WTC11 (cell line): ENCODE data around the gene ACVR1B. TPM values are rescaled to one million over a fixed set of nuclear protein-coding genes. Genes with fewer than 3 reads are reported as not detected.

Source experiments
- ATAC-seq: fragments of 200-7000 bp; cut with Tn5 transposase; 2 replicates; pipeline ENCODE4 v1.10.0; 2021; ENCODE audit warnings: mild to moderate bottlenecking, moderate library complexity
- CTCF ChIA-PET: fragments of 300-600 bp; sonication (Branson Sonifier 250); formaldehyde crosslinking; loops from one replicate; lab custom pipeline; 2021; ENCODE audit warnings: antibody characterized with exemption; lab: Charles Lee
- POLR2A ChIA-PET: fragments of 350-600 bp; sonication (Branson Sonifier 250); formaldehyde crosslinking; loops from one replicate; lab custom pipeline; 2021; ENCODE audit warnings: antibody characterized with exemption; lab: Charles Lee
- DNase-seq: peaks from one replicate; pipeline ENCODE4 v3.0.0; 2021; ENCODE audit warnings: low spot score
- H3K27ac Mint-ChIP-seq: 2 replicates; pipeline ENCODE4 v1.8.0; 2021; ENCODE audit warnings: mixed read lengths
- H3K27me3 Mint-ChIP-seq: 2 replicates; pipeline ENCODE4 v1.8.0; 2021; ENCODE audit warnings: low read depth, mild to moderate bottlenecking, moderate library complexity, mixed read lengths
- H3K36me3 Mint-ChIP-seq: 2 replicates; pipeline ENCODE4 v1.8.0; 2021; ENCODE audit warnings: mixed read lengths
- H3K4me1 Mint-ChIP-seq: 2 replicates; pipeline ENCODE4 v1.8.0; 2022; ENCODE audit warnings: mixed read lengths
- H3K4me3 Mint-ChIP-seq: 2 replicates; pipeline ENCODE4 v1.8.0; 2021; ENCODE audit warnings: mild to moderate bottlenecking, moderate library complexity, mixed read lengths
- H3K9me3 Mint-ChIP-seq: 2 replicates; pipeline ENCODE4 v1.8.0; 2021; ENCODE audit warnings: mixed read lengths
- ATF2 ChIP-seq: sonication (generic); formaldehyde crosslinking; IDR thresholded peaks from 2 replicates; pipeline ENCODE4 v1.8.1; 2022; ENCODE audit warnings: low read depth, missing genetic modification reagents, borderline replicate concordance
- ATF3 ChIP-seq: sonication (generic); formaldehyde crosslinking; conservative IDR thresholded peaks from 2 replicates; pipeline ENCODE4 v1.8.1; 2022; ENCODE audit warnings: mild to moderate bottlenecking, missing genetic modification reagents
- CDX4 ChIP-seq: fragments of 250-450 bp; sonication (Bioruptor Pico); IDR thresholded peaks from 2 replicates; pipeline ENCODE4 v1.9.0; 2021; ENCODE audit warnings: moderate library complexity, mild to moderate bottlenecking, inconsistent platforms, borderline replicate concordance
- CTCF ChIP-seq: fragments of 200-600 bp; IDR thresholded peaks from 2 replicates; pipeline ENCODE4 v1.8.0; 2022; ENCODE audit warnings: antibody characterized with exemption
- ELF4 ChIP-seq: sonication (generic); formaldehyde crosslinking; IDR thresholded peaks from 2 replicates; pipeline ENCODE4 v1.8.1; 2022; ENCODE audit warnings: low read depth, mild to moderate bottlenecking, moderate library complexity, missing genetic modification reagents
- ESRRA ChIP-seq: sonication (generic); formaldehyde crosslinking; IDR thresholded peaks from 2 replicates; pipeline ENCODE4 v1.8.1; 2022; ENCODE audit warnings: mild to moderate bottlenecking, missing genetic modification reagents, borderline replicate concordance
- FOXK1 ChIP-seq: sonication (generic); formaldehyde crosslinking; IDR thresholded peaks from 2 replicates; pipeline ENCODE4 v1.8.0; 2022; ENCODE audit warnings: mild to moderate bottlenecking, moderate library complexity, missing genetic modification reagents
- JUN ChIP-seq: sonication (generic); formaldehyde crosslinking; IDR thresholded peaks from 2 replicates; pipeline ENCODE4 v1.8.0; 2023; ENCODE audit warnings: mild to moderate bottlenecking, missing genetic modification reagents
- MAX ChIP-seq: sonication (generic); formaldehyde crosslinking; IDR thresholded peaks from 2 replicates; pipeline ENCODE4 v1.8.0; 2022; ENCODE audit warnings: mild to moderate bottlenecking, missing genetic modification reagents
- ZNF232 ChIP-seq: sonication (generic); formaldehyde crosslinking; IDR thresholded peaks from 2 replicates; pipeline ENCODE4 v1.8.0; 2022; ENCODE audit warnings: mild to moderate bottlenecking, missing genetic modification reagents
- ZNF512 ChIP-seq: sonication (generic); formaldehyde crosslinking; IDR thresholded peaks from 2 replicates; pipeline ENCODE4 v1.8.1; 2022; ENCODE audit warnings: missing genetic modification reagents, borderline replicate concordance
- ZNF532 ChIP-seq: fragments of 250-450 bp; sonication (Bioruptor Pico); IDR thresholded peaks from 2 replicates; pipeline ENCODE4 v1.9.0; 2021; ENCODE audit warnings: mild to moderate bottlenecking, borderline replicate concordance
- total RNA-seq: library from RNA; stranded (reverse); gene quantifications from 3 replicates; pipeline ENCODE4 v1.2.3, GENCODE V29; 2021

The ACVR1B gene
- total RNA-seq, 1 experiment from 2014 or later = 24.1 TPM

- Mint-ChIP-seq H3K27me3 (peaks cover 68% of the 10 kb centered on the region), H3K4me3 (no peak overlapping the region), H3K4me1 (peaks cover 39% of the 10 kb centered on the region), H3K9me3 (no peaks in the 10 kb centered on the region), H3K27ac (no peak overlapping the region), H3K36me3 (peaks cover 5% of the 10 kb centered on the region; the same call in 1 of the 2 replicates)
- TF ChIP-seq ZNF232 (CRISPR knock-in tag) = no peak
- no peak for TF ChIP-seq JUN
- TF ChIP-seq ATF2 (CRISPR knock-in tag) = no peak
- no peak for TF ChIP-seq ZNF532 (CRISPR knock-in tag)
- no peak for TF ChIP-seq ATF3
- no peak for TF ChIP-seq MAX (CRISPR knock-in tag)
- TF ChIP-seq FOXK1 (CRISPR knock-in tag) = no peak
- no peak for TF ChIP-seq ESRRA (CRISPR knock-in tag)
- TF ChIP-seq CTCF = no peak
- no peak for DNase-seq
- ChIA-PET POLR2A (interaction anchor here (0.9 to 1.6 kb wide), 4 partner anchors 10 to 30 kb away, joined by 3 to 8 read pairs (median 5); no protein-coding TSS in a partner anchor), CTCF (interaction anchor here (0.8 to 38.0 kb wide), 19 partner anchors 12 to 162 kb away, joined by 3 to 1431 read pairs (median 5); partner anchors contain the start of genes ATG101, FIGNL2 and NR4A1)
- no peak for ATAC-seq
Measured at GRCh38 chr12:52010692-52011601, 59.4 kb downstream of the ACVR1B start.

- CTCF ChIA-PET = interaction anchor here (0.6 to 38.0 kb wide), 2 partner anchors 12 to 132 kb away, joined by 5 to 1431 read pairs; no protein-coding TSS in a partner anchor
- Mint-ChIP-seq H3K27me3 (peaks cover 68% of the 10 kb centered on the region), H3K9me3 (no peaks in the 10 kb centered on the region), H3K4me1 (peaks cover 34% of the 10 kb centered on the region), H3K36me3 (peaks cover 5% of the 10 kb centered on the region; the same call in 1 of the 2 replicates), H3K4me3 (no peak overlapping the region), H3K27ac (no peak overlapping the region)
- POLR2A ChIA-PET = no interaction called here
- no peak for ATAC-seq
- DNase-seq = no peak
- TF ChIP-seq ELF4 (no peak), ZNF512 (CRISPR knock-in tag) (no peak), ZNF532 (CRISPR knock-in tag) (no peak), CDX4 (CRISPR knock-in tag) (no peak), CTCF (no peak)
Measured at GRCh38 chr12:52011602-52012214, 60.2 kb downstream of the ACVR1B start.
